Kasumi-1 (cell line): ENCODE results near the gene NUP98.
"Not testable (repeated sequence)": the region's sequence is repeated elsewhere in the genome, so short reads cannot be mapped to it uniquely, and the experiment has no call there.

Source experiments
- DNase-seq, 2 experiments: peaks; one replicate each; lab custom pipeline; 2025; lab: John Stamatoyannopoulos, UW

The NUP98 gene

GRCh38 chr11:3799143-3799542, 1.8 kb upstream of the NUP98 start:
- no peak for DNase-seq

GRCh38 chr11:3796801-3797328, 489 bp downstream of the NUP98 start:
- DNase-seq, result no peak

GRCh38 chr11:3796346-3796745, 1.0 kb downstream of the NUP98 start:
- no peak for DNase-seq

GRCh38 chr11:3796002-3796311, 1.4 kb downstream of the NUP98 start:
- no peak for DNase-seq

GRCh38 chr11:3795131-3796001, 2.0 kb downstream of the NUP98 start:
- no peak for DNase-seq

GRCh38 chr11:3794387-3794786, 3.0 kb downstream of the NUP98 start:
- not testable (repeated sequence) for DNase-seq

GRCh38 chr11:3786781-3787428, 10.4 kb downstream of the NUP98 start:
- no peak for DNase-seq

DNA sequence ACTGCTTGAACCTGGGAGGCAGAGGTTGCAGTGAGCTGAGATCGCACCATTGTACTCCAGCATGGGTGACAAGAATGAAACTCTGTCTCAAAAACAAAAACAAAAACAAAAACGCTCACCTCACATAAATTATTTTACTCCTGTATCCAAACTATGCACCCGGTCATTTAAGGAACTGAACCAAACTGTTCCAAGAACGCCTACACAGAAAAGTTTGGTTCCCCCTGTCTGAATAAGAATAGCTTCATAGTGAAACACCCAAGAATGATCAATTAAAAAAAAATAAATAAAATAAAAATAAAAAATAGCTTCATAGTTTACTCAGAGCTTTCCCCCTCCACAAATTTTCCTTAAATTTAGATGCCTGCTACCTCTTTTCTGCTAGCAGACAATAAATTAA, 13.7 kb downstream of the NUP98 start:
- DNase-seq, result no peak

DNA sequence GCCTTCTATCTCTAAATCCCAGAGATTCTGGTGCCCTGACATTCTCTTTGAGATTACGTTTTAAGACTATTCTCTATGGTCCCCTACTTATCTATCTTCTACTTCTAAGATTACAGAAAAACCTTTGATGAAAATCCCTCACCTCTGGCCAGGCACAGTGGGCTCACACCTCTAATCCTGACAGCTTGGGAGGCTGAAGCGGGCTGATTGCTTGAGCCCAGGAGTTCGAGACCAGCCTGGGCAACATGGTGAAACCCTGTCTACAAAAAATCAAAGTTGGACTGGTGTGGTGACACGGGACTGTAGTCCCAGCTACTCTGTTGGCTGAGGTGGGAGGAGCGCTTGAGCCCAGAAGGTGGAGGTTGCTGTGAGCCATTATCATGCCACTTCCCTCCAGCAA, 14.4 kb downstream of the NUP98 start:
- DNase-seq, result no peak

DNA sequence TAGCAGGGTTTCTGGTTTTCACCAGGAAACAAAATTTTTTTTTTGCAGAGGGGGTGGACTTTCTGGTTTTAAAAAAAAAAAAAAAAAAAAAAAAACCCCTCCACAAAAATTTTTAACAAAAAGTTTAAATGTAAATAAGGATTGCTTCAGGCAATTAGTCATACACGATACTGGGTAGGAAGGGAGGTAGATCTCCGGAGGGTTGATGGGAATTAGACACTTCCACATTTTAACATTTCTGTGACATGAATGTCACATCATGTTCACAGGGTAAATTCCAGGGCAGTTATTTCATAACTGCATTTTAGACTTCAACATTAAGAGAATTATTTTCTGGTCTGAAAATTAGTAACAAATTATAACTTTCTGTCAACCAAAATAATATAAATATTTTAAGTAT, 15.9 kb downstream of the NUP98 start:
- peak; percentile 56 to 64 for DNase-seq

GRCh38 chr11:3775736-3776406, 21.5 kb downstream of the NUP98 start:
- DNase-seq, result no peak

- DNase-seq, result no peak
Observed at GRCh38 chr11:3773180-3773579, 24.2 kb downstream of the NUP98 start.

- DNase-seq, result no peak
Observed at GRCh38 chr11:3767536-3767935, 29.8 kb downstream of the NUP98 start.

DNA sequence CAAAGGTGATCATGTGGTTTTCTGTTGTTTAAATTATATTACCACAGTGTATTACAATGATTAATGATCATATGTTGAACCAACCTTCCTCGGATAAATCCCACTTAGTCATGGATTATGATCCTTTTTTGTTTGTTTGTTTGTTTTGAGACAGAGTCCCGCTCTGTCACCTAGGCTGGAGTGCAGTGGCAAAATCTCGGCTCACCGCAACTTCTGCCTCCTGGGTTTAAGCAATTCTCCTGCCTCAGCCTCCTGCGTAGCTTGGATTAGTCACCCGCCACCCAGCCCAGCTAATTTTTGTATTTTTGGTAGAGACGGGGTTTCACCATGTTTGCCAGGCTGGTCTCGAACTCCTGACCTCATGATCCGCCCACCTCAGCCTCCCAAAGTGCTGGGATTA, 30.5 kb downstream of the NUP98 start:
- not testable (repeated sequence) for DNase-seq

DNA sequence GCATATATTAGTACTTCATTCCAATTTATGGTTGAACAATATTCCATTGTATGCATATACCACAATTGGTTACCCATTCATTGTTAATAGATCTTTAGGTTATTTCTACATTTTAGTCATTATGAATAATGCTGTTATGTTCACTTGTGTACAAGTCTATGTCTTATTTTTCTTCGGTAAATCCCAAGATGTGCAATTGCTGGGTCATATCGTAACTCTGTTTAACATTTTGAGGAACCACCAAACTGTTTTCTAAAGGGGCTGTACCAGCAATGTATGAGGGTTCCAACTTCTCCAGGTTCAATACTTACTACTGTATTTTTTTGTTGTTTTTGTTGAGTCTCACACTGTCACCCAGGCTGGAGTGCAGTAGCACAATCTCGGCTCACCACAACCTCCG, 33.1 kb downstream of the NUP98 start:
- DNase-seq, result no peak

DNA sequence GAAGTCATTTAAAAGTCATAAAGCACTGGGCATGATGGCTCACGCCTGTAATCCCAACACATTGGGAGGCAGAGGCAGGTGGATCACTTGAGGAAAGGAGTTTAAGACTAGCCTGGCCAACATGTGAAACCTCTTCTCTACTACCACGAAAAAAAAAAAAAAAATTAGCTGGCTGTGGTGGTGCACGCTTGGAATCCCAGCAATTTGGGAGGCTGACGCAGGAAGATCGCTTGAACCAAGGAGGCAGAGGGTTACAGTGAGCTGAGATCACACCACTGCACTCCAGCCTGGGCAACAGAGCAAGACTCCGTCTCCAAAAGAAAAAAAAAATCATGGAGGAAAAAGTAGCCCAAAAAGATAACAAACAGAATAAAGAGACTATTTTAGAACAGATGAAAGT, 42.2 kb downstream of the NUP98 start:
- no peak for DNase-seq

DNA sequence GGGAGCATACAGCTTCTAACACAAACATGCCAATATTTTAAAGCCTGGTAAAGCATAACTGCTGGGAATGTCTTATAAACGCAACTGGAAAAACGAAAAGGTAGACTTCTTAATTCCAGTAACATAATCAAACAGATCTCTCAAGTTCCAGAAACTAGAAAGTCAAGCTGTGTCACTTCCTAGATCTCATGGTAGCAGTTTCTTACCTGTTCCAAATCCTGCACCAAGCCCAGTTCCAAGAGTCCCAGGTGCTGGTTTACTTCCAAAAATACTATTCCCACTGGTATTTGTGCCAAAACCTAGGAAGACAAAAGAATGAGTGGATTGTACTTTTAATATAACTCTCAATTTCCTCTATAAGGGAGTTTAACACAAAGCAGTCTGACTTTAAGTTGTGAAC, 44.2 kb downstream of the NUP98 start:
- no peak for DNase-seq

DNA sequence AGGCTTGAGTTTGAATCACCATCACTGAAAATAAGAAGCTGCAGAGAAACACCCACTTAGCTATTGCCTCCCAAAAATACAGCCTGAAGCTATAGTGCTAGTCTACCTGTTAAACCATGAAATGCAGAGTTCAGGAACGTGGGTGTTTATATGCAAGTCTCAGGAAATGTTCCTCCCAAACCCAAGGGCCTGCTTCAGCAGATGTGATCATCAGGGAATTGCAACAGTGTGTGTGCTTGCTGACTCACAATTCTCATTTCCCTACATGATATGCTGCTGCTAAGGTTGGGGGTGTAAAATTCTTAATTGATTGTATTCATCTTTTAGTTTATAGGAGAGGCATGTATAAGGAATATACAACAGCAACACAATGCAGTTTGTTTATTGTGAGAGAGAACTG, 49.6 kb downstream of the NUP98 start:
- DNase-seq, result peak; percentile 30 to 33

- DNase-seq, result no peak
Observed at GRCh38 chr11:3745161-3745560, 52.2 kb downstream of the NUP98 start.

DNA sequence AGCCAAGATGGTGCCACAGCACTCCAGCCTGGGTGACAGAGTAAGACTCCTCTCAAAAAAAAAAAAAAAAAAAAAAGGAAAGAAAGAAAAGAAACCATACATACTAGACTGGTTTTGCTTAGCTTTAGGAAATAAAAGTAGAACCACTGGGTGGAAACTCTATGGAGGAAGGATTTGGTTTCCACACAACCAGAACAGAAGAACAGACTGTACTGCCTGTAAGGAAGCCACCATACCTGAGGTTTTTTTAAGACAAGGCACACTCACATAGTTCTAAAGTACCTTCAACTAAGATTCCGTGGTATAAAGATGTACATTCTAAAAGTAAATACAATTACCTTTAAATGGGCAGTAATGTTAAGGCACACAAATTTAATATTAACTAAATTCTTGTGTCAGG, 58.6 kb downstream of the NUP98 start:
- DNase-seq, result no peak

GRCh38 chr11:3738241-3738640, 59.1 kb downstream of the NUP98 start:
- no peak for DNase-seq

GRCh38 chr11:3737386-3737933, 59.9 kb downstream of the NUP98 start:
- no peak for DNase-seq

GRCh38 chr11:3736816-3737215, 60.5 kb downstream of the NUP98 start:
- DNase-seq, result no peak
